H1 (cell line): Measurements from ENCODE around the gene VNN1.
"Not testable (repeated sequence)": the region's sequence is repeated elsewhere in the genome, so short reads cannot be mapped to it uniquely, and the experiment has no call there.

Experiments used
- CTCF ChIP-seq, 3 experiments: IDR thresholded peaks; 1 replicate in 2 of 3; 2 replicates in 1 of 3; pipeline versions ENCODE4 v1.5.1 to v1.6.1; 2011; ENCODE audit warnings: low read length in 3 of 3, mild to moderate bottlenecking in 3 of 3, inconsistent platforms in 2 of 3, low read depth in 1 of 3, moderate library complexity in 1 of 3; ENCODE audit not compliant: insufficient read depth in 1 of 3; ENCODE audit errors: control extremely low read depth in 1 of 3
- EZH2 ChIP-seq: fragments of 200-600 bp; sonication (generic); IDR thresholded peaks from 2 replicates; pipeline ENCODE4 v1.7.1; 2012; ENCODE audit warnings: low read depth, mild to moderate bottlenecking, moderate library complexity, low read length, inconsistent platforms; ENCODE audit not compliant: severe bottlenecking
- MAX ChIP-seq: IDR thresholded peaks from 2 replicates; pipeline ENCODE4 v1.6.1; 2012; ENCODE audit warnings: inconsistent platforms
- POLR2A ChIP-seq, 2 experiments: IDR thresholded peaks; 1 replicate in 1 of 2; 2 replicates in 1 of 2; pipeline ENCODE4 v1.6.1; 2011; ENCODE audit warnings: low read depth in 2 of 2, low read length in 2 of 2, mild to moderate bottlenecking in 2 of 2; ENCODE audit errors: control extremely low read depth in 1 of 2
- POLR2AphosphoS5 ChIP-seq: IDR thresholded peaks from 2 replicates; pipeline ENCODE4 v1.6.1; 2011; ENCODE audit warnings: low read depth, low read length
- RAD21 ChIP-seq, 2 experiments: IDR thresholded peaks in 1 of 2; conservative IDR thresholded peaks in 1 of 2; 2 replicates each; pipeline ENCODE4 v1.6.1; 2011; ENCODE audit warnings: low read depth in 2 of 2, low read length in 2 of 2, improper control_type of control experiment in 1 of 2, inconsistent platforms in 1 of 2, mild to moderate bottlenecking in 1 of 2, moderate library complexity in 1 of 2
- SIN3A ChIP-seq, 2 experiments: IDR thresholded peaks in 1 of 2; conservative IDR thresholded peaks in 1 of 2; 2 replicates each; pipeline ENCODE4 v1.6.1; 2011 to 2012; ENCODE audit warnings: low read length in 2 of 2, improper control_type of control experiment in 1 of 2, low read depth in 1 of 2, mild to moderate bottlenecking in 1 of 2
- TAF1 ChIP-seq: IDR thresholded peaks from 2 replicates; pipeline ENCODE4 v1.6.1; 2011; ENCODE audit warnings: mild to moderate bottlenecking, low read depth, low read length

GRCh38 chr6:132706756-132707155 is 7.1 kb downstream of the VNN1 start:
- not testable (repeated sequence) for TF ChIP-seq CTCF (IDR thresholded peaks at IDR 0.05; ENCODE audit: control extremely low read depth in 1 of 3, insufficient read depth in 1 of 3, low read depth in 1 of 3, low read length in 3 of 3); TAF1; EZH2; SIN3A (conservative IDR thresholded peaks at IDR 0.05 in 1 of 2, IDR thresholded peaks at IDR 0.05 in 1 of 2; ENCODE audit: low read depth in 1 of 2, low read length in 2 of 2); POLR2AphosphoS5; MAX; POLR2A (IDR thresholded peaks at IDR 0.05; ENCODE audit: control extremely low read depth in 1 of 2, low read depth in 2 of 2, low read length in 2 of 2); RAD21 (IDR thresholded peaks at IDR 0.05 in 1 of 2, conservative IDR thresholded peaks at IDR 0.05 in 1 of 2; ENCODE audit: low read depth in 2 of 2, low read length in 2 of 2)
